NCI-H2196 (cell line): ENCODE results near the gene TUBAL3.
A peak's percentile ranks its signal among the peaks of the same experiment; 100 is the strongest.

Source experiments
- DNase-seq: peaks from one replicate; lab custom pipeline; 2025; ENCODE audit not compliant: unreplicated experiment; lab: John Stamatoyannopoulos, UW

TUBAL3 gene

DNA sequence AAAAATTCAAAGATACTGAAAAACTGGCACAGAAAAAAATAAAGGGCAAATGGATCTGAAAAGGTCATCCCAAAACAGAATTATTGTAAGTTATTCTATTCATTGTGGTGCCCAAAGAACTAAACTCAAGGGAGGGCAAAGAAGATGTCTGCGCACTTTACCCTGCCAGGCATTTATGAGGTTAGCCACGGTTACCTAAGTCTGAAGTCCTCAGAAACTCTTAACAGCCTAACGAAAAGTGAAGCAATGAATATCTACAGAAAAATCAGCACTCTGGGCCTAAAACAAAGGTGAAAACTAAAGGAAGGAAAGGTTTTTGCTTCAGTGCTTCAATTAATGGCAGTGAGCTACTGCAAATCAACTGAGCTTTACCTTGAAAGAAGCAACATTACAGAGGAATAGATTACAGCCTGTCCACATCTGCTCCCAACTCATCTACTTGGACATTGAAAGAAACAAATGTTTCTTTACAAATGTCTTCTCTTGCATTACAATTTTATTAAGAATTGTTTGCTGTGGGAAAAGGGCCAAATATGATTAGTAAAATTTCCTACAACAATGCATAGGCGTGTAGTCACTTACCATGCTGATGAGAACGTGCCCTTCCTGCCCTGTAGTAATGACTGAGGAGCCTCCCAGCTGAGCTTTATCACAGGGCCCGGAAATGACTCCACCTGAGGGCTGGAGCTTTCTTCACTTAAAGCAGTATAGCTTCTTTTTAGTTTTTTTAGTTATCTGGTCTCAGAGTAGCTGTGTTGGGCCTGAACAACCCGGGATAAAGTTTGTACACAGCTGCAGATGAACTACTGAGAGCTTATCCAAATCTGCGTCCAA is at the start of gene TUBAL3:
Gene TUBAL3, minus strand, starts transcription at position 621 of the 834 bp plus-strand sequence. Its CDS starts 36 bp downstream, at position 585.
- DNase-seq = no peak

DNA sequence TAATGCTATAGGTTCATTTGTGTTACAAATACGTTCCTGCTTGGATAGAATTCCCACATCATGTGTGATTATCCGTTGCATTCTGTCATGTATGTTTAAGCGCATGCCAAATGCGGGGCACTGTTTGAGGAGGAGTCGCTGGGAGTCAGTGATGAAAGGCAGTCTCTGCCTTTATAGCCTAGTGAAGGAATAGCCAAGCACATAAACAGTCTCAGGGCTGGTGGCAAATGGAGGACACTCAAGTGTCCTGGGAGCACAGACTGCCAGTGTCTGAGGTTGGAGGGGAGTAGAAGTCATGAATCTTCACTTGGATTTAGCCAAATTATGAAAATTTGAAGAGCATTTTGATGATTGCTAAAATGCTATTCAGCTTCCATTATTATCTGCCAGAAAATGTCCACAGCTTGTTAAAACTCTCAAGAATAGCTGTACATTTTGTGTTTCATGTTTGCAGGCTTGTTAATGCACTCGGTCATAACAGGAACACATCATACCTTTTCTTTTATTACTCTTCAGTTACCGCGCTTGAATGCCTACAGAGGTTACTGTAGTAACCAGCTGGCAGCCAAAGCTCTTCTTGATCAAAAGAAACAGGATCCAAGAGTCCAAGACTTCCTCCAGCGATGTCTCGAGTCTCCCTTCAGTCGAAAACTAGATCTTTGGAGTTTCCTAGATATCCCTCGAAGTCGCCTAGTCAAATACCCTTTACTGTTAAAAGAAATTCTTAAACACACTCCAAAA is 49.3 kb upstream of the TUBAL3 start:
- DNase-seq = peak; percentile 3

DNA sequence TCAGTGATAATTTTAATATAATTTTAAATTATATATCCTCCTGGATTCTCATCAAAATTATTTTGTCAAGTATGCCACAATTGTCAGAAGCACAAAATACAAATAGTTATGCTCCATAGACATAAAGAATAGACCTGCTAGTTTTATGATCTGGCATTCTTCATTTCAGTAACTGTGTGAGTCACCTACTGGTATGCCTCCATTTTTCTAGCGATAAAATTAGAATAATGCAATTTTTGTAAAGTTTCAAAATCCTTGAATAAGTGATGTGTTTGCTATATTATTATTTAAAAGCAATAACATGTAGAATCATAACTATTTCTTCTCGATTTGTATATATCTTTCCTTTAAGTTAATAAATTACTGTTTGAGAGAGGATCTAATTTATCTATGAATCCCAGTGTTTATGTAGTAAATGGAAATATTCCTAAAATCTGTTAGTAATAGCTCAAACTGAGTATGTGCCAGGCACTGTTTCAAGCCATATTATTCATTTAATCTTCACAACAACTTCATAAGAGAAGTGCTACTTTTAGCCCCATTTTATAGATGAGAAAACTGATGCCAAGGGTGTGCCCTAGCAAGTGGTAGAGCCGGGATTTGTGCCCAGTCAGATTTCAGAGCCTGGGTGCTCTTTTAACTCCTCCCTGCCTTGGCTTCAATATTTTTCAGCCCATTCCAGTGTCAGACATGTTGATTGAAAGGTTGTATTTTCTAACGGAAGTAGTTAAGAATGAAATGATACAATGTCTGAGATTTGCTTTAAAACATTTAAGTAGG is 46.2 kb upstream of the TUBAL3 start:
- no peak for DNase-seq

DNA sequence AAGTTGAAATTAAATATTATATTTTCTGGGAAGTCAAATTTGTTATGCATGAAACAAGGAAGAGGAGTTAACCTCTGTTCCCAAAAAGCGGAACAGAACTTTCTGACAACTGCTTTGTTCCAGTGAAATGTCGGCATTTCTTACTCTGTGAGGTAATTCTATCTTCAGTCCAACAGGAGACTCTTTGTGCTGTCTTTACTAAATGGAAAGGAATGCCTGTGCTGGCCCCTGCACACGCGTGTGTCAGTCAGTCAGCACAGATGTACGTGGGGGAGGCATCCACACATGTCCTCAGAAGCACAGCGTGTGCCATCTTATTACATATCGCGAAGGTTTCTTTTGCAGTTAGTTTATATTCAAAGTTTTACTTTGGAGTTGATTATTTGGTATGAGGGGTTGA is 45.2 kb upstream of the TUBAL3 start:
- DNase-seq = no peak

DNA sequence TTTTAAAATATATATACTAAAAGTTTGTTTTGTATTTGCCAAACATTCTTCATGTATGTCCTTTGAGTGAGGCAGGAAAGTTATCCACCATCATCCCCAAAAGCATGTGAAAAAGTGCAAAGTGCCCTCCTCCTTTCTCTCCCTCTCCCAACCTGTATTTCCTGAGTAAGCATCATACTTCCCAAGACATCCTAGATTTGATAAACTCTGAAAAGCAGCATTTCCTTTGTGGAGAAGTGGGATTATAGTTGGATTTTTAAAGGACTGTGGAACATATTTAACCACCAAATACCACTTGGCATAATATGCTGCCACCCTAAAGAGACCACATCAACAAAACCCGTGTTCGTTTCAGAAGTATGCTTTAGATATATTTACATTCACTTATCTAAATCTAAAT is 44.6 kb upstream of the TUBAL3 start:
- DNase-seq = no peak

DNA sequence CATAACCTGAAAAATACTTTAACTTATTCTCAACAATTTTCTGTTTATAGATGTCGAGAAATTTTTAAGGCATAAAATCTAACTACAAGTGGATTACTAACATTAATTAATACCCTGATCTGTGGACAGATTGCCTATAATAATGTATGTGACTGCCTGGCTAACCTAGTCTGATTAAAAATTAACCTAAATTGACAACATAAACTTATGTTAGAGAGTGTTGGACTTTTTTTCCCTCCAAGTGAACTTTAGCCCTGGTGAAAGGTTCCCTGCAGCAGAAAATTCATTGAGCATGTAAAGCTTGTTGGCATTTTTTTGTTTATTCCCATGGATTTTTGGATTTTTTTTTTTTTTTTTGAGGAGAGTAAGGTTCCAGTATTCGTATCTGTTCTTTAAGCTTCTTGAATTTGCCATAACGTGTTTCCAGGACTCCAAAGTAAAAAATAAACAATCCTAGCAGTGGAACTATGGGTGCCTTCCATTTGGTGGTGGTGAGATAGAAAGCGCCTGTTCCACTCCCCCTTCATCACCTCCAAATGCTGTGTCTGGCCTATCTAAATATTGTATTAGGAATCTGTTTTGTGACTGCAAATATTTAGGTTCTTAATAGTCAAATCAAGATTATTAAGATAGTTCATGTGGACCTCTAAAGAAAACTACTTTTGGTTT is 43.8 kb upstream of the TUBAL3 start:
- DNase-seq = no peak

DNA sequence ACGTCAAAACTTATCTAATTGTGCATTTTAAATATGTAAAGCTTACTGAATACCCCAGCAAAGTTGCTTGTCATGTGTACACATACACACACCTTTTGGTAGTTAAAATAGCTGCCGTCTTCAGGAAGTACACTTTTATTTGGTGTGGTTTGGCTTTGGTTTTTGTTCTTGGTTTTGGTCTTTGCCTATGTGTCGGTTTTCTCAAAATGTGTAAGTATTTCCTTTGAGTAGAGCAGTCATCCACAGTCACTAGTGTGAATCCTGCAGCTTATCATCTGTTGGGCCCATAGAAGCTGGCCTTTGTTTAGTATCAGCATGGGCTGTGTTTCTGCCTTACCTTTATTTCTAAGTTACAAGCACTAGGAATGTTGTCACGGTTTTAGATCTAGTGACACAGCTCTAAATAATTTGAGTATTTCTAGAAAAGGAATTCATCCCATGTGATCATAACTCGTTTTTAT is 43.0 kb upstream of the TUBAL3 start:
- DNase-seq = no peak

DNA sequence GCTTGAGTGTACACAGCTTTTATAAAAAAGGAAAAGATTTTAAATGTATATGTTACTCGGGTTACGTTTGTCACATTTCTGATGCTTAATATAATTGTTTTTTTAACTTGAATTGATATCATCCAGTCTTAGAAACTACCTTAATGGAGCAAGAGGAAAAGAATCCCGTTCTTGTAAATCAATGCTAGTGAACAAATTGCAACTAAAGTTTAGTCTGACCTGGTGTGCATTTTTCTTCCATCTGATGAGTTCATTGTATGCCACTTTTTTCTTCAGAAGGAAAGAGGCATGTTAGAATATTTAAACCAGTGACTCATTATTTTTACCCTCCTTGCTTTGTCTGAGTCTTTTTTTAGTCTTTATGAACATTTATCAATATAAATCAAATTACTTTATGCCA is 42.4 kb upstream of the TUBAL3 start:
- no peak for DNase-seq

DNA sequence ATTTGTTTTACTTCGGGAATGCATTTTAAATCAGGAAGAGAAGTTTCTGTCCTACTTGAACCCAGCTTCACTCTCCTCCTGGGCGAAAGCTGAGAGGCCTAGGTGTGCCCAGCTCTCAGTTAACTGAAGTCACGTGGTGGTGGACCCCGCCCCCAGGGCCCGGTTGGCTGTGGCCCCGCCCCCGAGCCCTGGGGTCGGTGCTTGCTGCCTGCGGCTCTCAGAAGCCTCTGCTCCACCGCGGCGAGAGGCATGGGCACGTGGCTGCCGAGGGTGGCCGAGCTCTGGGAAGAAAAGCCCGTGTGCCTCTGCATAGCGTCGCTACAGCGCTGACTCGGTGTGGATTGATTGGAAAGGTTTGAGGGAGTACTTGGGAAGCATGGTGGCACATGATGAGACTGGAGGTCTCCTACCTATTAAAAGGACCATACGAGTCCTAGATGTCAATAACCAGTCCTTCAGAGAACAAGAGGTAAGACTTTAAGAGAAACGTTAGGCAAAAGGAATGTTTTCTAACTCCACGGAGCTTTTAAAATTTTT is 41.8 kb upstream of the TUBAL3 start:
- peak; percentile 79 for DNase-seq

DNA sequence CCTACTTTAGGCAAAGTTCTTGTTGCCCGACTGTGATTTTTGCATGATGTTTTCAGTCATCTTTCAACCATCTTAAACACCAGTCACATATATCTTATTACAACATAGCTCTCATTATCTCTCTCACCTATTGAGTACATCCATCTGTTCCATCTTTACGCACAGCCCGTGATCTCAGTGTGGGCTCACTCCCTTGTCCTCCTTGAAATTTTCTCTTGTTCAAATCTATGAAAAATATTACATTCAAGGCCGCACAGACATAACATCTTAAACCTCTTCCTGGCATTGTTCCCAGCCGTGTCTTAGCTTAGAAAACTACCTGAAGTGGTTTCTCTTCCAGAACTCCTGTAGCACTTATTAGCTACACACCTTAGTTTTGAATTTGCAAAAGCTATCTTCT is 40.4 kb upstream of the TUBAL3 start:
- DNase-seq = no peak

DNA sequence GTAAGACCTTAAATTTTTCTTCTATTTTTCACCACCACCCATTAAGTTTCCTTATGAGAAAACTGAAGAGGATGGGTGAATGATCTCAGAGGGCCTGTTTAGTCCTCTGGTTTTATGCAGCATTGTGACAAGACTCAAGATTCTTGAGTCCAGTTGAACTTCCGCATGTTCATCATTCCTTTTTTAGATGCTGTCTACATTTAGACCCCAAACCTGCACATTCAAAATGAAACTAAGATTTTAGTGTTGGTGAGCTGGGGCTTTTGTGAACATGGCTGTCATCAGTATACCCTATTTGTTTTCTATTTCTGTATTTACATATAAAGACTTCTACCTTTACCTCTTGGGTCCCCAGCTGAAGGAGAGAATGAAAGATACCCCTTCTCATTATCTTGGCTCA is 38.8 kb upstream of the TUBAL3 start:
- no peak for DNase-seq

DNA sequence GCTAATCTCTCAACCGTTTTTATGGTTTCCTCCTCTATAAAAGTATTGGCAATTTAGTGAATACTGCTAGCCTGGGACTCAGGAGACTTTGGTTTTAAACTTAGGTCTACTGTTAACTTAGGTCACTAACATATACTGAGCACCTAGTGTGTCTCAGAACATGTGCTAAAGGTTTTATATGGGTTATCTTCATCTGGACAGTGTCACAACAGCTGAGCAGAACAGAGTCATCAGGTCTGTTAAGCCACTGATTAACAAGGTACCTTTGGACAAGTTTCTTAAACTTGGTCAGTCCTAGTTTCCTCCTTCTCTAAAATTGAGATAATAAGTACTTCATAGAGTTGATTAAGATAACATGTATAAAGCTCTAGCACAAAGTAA is 38.4 kb upstream of the TUBAL3 start:
- DNase-seq = no peak

DNA sequence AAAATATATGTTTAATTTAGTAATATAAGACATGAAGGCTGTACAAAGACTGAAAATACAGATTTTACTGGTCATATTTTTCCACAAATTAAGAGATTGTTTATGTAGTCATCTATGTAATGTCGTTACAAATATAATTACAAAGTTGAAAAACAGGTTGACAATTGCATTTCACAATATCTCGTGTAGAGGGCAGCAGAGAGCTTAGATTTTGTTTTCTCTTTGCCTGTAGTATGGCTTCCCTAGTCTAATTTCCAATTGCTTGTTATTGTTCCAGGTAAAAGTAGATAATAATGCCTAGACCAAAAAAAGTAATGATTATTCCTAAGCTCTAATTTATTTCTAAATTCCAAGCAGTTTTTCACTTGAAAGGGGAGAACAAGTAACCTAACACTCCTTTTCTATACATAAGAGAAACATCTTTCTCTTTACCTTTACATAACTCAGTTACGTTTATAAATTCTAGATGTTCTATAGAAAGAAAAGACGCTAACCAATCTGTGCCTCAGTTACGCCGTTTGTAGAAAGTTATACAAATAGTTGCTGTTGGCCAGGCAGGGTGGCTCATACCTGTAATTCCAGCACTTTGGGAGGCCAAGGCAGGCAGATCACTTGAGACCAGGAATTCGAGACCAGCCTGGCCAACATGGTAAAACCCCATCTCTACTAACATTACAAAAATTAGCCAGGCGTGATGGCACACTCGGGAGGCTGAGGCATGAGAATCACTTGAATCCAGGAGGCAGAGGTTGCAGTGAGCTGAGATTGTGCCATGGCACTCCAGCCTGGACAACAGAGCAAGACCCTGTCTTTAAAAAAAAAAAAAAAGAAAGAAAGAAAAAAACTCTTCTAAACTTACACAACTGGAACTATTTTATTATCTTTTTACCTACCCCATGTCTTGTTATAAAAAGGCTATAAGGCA is 37.7 kb upstream of the TUBAL3 start:
- peak; percentile 45 for DNase-seq

DNA sequence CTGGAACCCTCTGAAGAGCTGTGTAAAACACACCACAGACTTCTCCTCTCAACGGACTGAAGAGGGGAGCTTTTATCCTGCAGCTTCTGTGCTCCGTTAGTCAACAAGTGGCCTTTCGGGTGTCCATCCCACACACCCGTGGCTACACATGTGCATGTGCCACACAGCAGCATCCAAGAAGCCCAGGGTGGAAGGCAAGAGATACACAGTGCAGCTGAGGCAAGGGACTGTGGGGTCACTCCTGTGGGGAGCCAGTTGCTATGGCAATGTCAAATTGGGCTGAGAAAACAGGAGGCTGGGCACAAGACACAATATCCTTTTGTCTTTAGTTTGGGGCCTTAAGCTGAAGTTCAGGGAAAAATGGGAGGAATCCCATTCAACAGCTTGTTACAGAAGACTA is 36.5 kb upstream of the TUBAL3 start:
- no peak for DNase-seq

DNA sequence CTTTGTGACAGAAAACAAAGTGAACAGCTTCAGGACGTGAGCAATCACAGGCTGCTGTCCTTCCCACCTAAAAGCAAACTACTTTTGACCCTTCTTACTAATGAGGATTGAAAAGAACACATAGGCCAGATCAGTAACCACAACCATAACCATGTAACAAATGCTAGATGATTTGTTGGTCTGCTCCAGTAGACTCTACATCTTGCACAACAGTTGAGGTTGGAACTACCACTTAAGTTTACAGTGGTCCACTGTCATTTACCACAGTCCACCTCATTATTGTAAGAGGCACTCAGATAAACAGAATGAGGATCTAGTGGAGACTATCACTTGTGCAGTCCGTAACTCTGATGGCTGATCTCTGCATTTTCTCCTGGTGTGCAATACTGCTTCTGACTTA is 35.6 kb upstream of the TUBAL3 start:
- DNase-seq = no peak

DNA sequence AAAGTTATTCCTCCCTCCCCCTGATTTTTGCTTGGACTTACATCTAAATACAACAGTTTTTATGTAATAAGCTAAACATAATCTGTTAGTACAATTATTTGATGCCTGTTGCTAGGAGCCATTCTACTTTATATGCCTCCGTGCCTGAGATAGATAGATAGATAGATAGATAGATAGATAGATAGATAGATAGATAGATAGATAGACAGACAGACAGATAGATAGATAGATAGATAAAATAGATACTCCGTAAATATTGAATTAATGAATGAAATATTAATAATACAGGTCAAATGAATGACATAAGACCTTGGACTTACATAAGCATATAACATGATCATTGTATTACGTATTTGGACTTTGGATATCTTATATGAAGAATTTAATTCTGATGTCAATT is 30.7 kb upstream of the TUBAL3 start:
- DNase-seq = no peak

DNA sequence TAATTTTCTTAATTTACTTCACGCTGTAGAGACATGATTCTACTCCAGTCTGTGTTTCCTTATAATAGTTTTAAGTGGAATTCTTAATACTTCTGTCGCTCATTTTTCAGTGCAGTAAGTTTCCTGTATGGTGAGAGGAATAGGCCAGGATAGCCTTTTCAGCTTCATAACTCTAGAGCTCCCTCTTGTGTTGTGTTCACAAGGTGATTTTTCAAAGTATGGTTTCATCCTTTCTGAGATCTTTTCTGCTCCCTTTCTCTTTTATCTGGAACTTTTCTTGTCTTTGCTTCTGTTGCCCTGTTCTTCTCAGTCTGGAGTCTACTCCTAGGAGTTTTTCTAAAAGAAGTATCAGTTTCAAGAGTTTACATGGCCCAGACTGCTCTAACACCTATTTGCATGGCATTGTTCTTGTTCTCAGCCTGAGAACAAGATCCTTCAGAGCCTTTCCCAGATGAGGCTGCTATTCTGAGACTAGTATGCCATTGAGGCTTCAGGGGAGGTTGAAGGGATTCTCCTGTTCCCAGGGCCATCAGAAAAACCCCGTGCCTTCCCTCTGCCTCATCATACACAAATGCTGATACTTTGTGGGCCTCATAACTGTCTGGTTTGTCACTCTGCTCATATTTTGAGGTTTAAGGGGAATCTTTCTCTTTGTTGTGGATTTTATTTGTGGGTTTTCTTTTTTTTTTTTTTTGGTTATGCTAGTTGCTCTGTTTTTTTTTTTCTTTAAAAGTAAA is 29.6 kb upstream of the TUBAL3 start:
- DNase-seq = peak; percentile 32

DNA sequence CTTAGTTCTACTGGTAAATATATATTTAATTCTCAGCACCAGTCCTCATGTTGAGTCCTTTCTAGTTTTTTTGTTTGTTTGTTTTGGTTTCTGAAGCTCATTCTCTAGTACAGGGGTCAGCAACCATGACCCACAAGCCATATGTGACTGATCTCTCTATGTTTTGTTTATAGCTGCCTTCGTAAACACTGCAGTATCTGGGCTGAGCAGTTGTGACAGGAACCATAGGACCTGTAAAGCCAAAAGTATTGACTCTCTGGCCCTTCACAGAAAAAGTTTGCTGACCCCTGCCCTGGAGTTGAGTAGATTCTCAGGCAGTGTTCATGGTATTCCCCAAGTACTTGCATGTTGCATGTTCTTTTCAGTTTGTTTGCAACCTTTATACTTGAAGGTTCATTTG is 28.6 kb upstream of the TUBAL3 start:
- no peak for DNase-seq

DNA sequence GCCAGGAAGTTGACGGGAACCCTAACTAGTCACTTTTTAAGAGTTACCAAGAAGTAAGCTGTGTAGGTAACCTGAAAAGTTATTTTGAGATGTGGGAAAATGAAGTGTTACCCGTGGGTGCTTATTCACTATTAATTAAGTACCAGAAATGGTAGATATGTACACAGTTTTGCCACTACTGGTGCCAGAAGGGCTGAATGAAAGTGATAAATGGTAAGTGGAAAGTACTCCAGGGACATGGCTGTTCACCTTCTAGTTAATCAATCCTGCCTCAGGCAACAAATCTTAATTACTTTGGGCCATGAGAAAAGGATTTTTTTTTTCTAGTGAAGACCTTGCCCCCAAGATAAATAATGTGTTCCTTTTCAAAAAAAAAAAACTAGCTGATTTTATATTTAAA is 23.5 kb upstream of the TUBAL3 start:
- DNase-seq = no peak
